OCI-LY3 (cell line): ENCODE measurements around the gene LYPD6.

Source experiments
- H2AFZ ChIP-seq: fragments of 200-600, 300-600 bp; shearing (Covaris generic); 2 replicates; pipeline ENCODE4 v1.6.0; 2014; ENCODE audit warnings: antibody characterized with exemption, low read depth, low read length
- H3K27ac ChIP-seq: fragments of 200-600, 300-600 bp; sonication (generic); 2 replicates; pipeline ENCODE4 v1.5.1; 2014; ENCODE audit warnings: mild to moderate bottlenecking, low read length, moderate library complexity, mixed read lengths
- H3K27me3 ChIP-seq: fragments of 200-600, 300-600 bp; sonication (generic); 2 replicates; pipeline ENCODE4 v1.6.1; 2014; ENCODE audit warnings: low read depth, low read length, mixed read lengths
- H3K36me3 ChIP-seq: fragments of 200-600, 300-600 bp; sonication (generic); replicated peaks from 2 replicates; pipeline ENCODE3; 2014; ENCODE audit warnings: low read depth, low read length, mixed read lengths
- H3K4me1 ChIP-seq: fragments of 300-600, 200-600 bp; sonication (generic); 2 replicates; pipeline ENCODE4 v1.6.1; 2014; ENCODE audit warnings: low read length, mixed read lengths
- H3K4me2 ChIP-seq: fragments of 200-600, 300-600 bp; sonication (generic); 2 replicates; pipeline ENCODE4 v1.6.1; 2014; ENCODE audit warnings: low read length, mixed read lengths
- H3K4me3 ChIP-seq: fragments of 300-600, 200-600 bp; sonication (generic); 2 replicates; pipeline ENCODE4 v1.5.1; 2014; ENCODE audit warnings: antibody characterized with exemption, mild to moderate bottlenecking, low read length, moderate library complexity
- H3K79me2 ChIP-seq: fragments of 300-600, 200-600 bp; shearing (Covaris generic); 2 replicates; pipeline ENCODE4 v1.6.1; 2014; ENCODE audit warnings: mild to moderate bottlenecking, low read length, mixed read lengths
- H3K9ac ChIP-seq: fragments of 300-600, 200-600 bp; shearing (Covaris generic); 2 replicates; pipeline ENCODE4 v1.6.0; 2014; ENCODE audit warnings: mild to moderate bottlenecking, low read length, moderate library complexity
- H3K9me3 ChIP-seq: fragments of 200-600, 300-600 bp; shearing (Covaris generic); 2 replicates; pipeline ENCODE4 v1.6.1; 2014; ENCODE audit warnings: low read length, mixed read lengths; ENCODE audit not compliant: insufficient read depth
- H4K20me1 ChIP-seq: fragments of 200-600, 300-600 bp; sonication (generic); 2 replicates; pipeline ENCODE4 v1.6.1; 2016; ENCODE audit warnings: low read length, mixed read lengths; ENCODE audit not compliant: insufficient read depth
- CTCF ChIP-seq: fragments of 200-600, 300-600 bp; sonication (generic); IDR thresholded peaks from 2 replicates; pipeline ENCODE4 v1.5.1; 2014; ENCODE audit warnings: antibody characterized with exemption, low read length, low read depth
- EZH2phosphoT487 ChIP-seq: fragments of 200-600 bp; shearing (Covaris generic); IDR thresholded peaks from 2 replicates; pipeline ENCODE4 v1.6.1; 2018; ENCODE audit warnings: antibody characterized with exemption, mixed run types, low read depth

LYPD6 gene

GRCh38 chr2:149449017-149449416 lies 118.6 kb downstream of the LYPD6 start:
- no peak overlapping the region for H3K4me3 ChIP-seq
- H3K9ac ChIP-seq, result no peak overlapping the region
- TF ChIP-seq CTCF (no peak), EZH2phosphoT487 (no peak)
- H3K4me1 ChIP-seq, result no peaks in the 10 kb centered on the region
- no peaks in the 10 kb centered on the region for H3K27me3 ChIP-seq
- no peaks in the 10 kb centered on the region for H3K79me2 ChIP-seq
- H3K4me2 ChIP-seq, result no peak overlapping the region
- no peak overlapping the region for H2AFZ ChIP-seq
- H3K27ac ChIP-seq, result no peak overlapping the region
- no peaks in the 10 kb centered on the region for H3K9me3 ChIP-seq
- H3K36me3 ChIP-seq, result no peaks in the 10 kb centered on the region
- H4K20me1 ChIP-seq, result no peaks in the 10 kb centered on the region

GRCh38 chr2:149451417-149452165 lies 121.2 kb downstream of the LYPD6 start:
- H3K36me3 ChIP-seq, result no peaks in the 10 kb centered on the region

GRCh38 chr2:149456285-149456684 lies 125.9 kb downstream of the LYPD6 start:
- no peak overlapping the region for H3K27ac ChIP-seq
- no peaks in the 10 kb centered on the region for H3K36me3 ChIP-seq
- no peak overlapping the region for H3K9ac ChIP-seq
- H3K4me2 ChIP-seq, result no peak overlapping the region
- no peaks in the 10 kb centered on the region for H3K79me2 ChIP-seq
- no peaks in the 10 kb centered on the region for H3K27me3 ChIP-seq
- H3K4me3 ChIP-seq, result no peak overlapping the region
- no peaks in the 10 kb centered on the region for H4K20me1 ChIP-seq
- no peak overlapping the region for H2AFZ ChIP-seq
- H3K9me3 ChIP-seq, result peaks cover 15% of the 10 kb centered on the region
- TF ChIP-seq CTCF (no peak), EZH2phosphoT487 (no peak)
- H3K4me1 ChIP-seq, result no peaks in the 10 kb centered on the region

More at GRCh38 chr2:149451417-149452165, 121.2 kb downstream of the LYPD6 start:
- H3K27me3 ChIP-seq, result no peaks in the 10 kb centered on the region
- H4K20me1 ChIP-seq, result no peaks in the 10 kb centered on the region
- TF ChIP-seq CTCF (no peak), EZH2phosphoT487 (no peak)
- no peaks in the 10 kb centered on the region for H3K79me2 ChIP-seq
- H3K4me3 ChIP-seq, result no peak overlapping the region
- no peak overlapping the region for H3K27ac ChIP-seq
- H3K4me2 ChIP-seq, result no peak overlapping the region
- no peaks in the 10 kb centered on the region for H3K9me3 ChIP-seq
- H2AFZ ChIP-seq, result no peak overlapping the region
- H3K4me1 ChIP-seq, result no peaks in the 10 kb centered on the region
- no peak overlapping the region for H3K9ac ChIP-seq

- TF ChIP-seq CTCF (no peak), EZH2phosphoT487 (no peak)
- no peak overlapping the region for H3K4me3 ChIP-seq
- H3K27me3 ChIP-seq, result no peaks in the 10 kb centered on the region
- H3K4me2 ChIP-seq, result no peak overlapping the region
- no peaks in the 10 kb centered on the region for H4K20me1 ChIP-seq
- no peak overlapping the region for H3K27ac ChIP-seq
- H3K36me3 ChIP-seq, result no peaks in the 10 kb centered on the region
- no peaks in the 10 kb centered on the region for H3K79me2 ChIP-seq
- H2AFZ ChIP-seq, result no peak overlapping the region
- H3K9ac ChIP-seq, result no peak overlapping the region
- H3K9me3 ChIP-seq, result peaks cover 20% of the 10 kb centered on the region
- H3K4me1 ChIP-seq, result peaks cover 6% of the 10 kb centered on the region
Measured at GRCh38 chr2:149458502-149458901, 128.1 kb downstream of the LYPD6 start.
